SK-N-SH (cell line): ENCODE data around the gene ALDH7A1. TPM values are rescaled to one million over a fixed set of nuclear protein-coding genes. Genes with fewer than 3 reads are reported as not detected.
A peak's percentile ranks its signal among the peaks of the same experiment; 100 is the strongest.

Source experiments
- CTCF ChIA-PET: fragments of 300-600, 350-600 bp; formaldehyde crosslinking; extraction: SDS; loops from one replicate; lab custom pipeline; 2021; lab: Yijun Ruan, JAX
- POLR2A ChIA-PET: fragments of 350-600 bp; sonication (Branson Sonifier 250); formaldehyde crosslinking; extraction: SDS; loops from one replicate; lab custom pipeline; 2020; ENCODE audit warnings: antibody characterized with exemption, inconsistent platforms; lab: Yijun Ruan, JAX
- DNase-seq: peaks from one replicate; pipeline ENCODE4 v3.0.0; 2012
- H2AFZ ChIP-seq: fragments of 200-600 bp; sonication (generic); 2 replicates; pipeline ENCODE4 v1.8.1; 2016; ENCODE audit warnings: antibody characterized with exemption, mild to moderate bottlenecking, low read depth
- H3F3A ChIP-seq: fragments of 200-600 bp; sonication (generic); replicated peaks from 2 replicates; pipeline ENCODE3; 2016; ENCODE audit warnings: antibody characterized with exemption, mild to moderate bottlenecking; ENCODE audit not compliant: insufficient read depth
- H3K27ac ChIP-seq, 2 experiments: fragments of 200-500 bp in 1 of 2; fragments of 200-600 bp in 1 of 2; sonication (Bioruptor generic) in 1 of 2; sonication (generic), shearing (Covaris generic) in 1 of 2; 2 replicates each; pipeline versions ENCODE4 v1.5.1 to v1.6.1; 2014 to 2016; ENCODE audit warnings: low read depth in 2 of 2, inconsistent platforms in 1 of 2, low read length in 1 of 2, mild to moderate bottlenecking in 1 of 2, mixed read lengths in 1 of 2
- H3K27me3 ChIP-seq: fragments of 200-600 bp; sonication (generic), shearing (Covaris generic); 2 replicates; pipeline ENCODE4 v1.6.1; 2016; ENCODE audit warnings: mixed run types; ENCODE audit not compliant: insufficient read depth
- H3K36me3 ChIP-seq, 2 experiments: fragments of 200-500 bp in 1 of 2; fragments of 200-600 bp in 1 of 2; sonication (Bioruptor generic) in 1 of 2; sonication (generic) in 1 of 2; replicated peaks in 1 of 2; 2 replicates each; pipeline versions ENCODE3 to v1.5.1; 2014 to 2016; ENCODE audit warnings: low read length in 1 of 2, mild to moderate bottlenecking in 1 of 2; ENCODE audit not compliant: insufficient read depth in 2 of 2, control insufficient read depth in 1 of 2
- H3K4me1 ChIP-seq, 2 experiments: fragments of 200-500 bp in 1 of 2; fragments of 200-600 bp in 1 of 2; sonication (Bioruptor generic) in 1 of 2; sonication (generic), shearing (Covaris generic) in 1 of 2; 2 replicates each; pipeline versions ENCODE4 v1.5.1 to v1.6.1; 2014 to 2016; ENCODE audit warnings: low read depth in 1 of 2, low read length in 1 of 2, mixed run types in 1 of 2; ENCODE audit not compliant: insufficient read depth in 2 of 2, control insufficient read depth in 1 of 2
- H3K4me2 ChIP-seq: fragments of 200-600 bp; sonication (generic), shearing (Covaris generic); 2 replicates; pipeline ENCODE4 v1.6.1; 2017; ENCODE audit warnings: mixed run types
- H3K4me3 ChIP-seq, 2 experiments: fragments of 200-500 bp in 1 of 2; fragments of 200-600 bp in 1 of 2; sonication (Bioruptor generic) in 1 of 2; sonication (generic), shearing (Covaris generic) in 1 of 2; 2 replicates each; pipeline versions ENCODE4 v1.5.1 to v1.8.1; 2014 to 2016; ENCODE audit warnings: low read depth in 2 of 2, inconsistent platforms in 1 of 2, low read length in 1 of 2, mild to moderate bottlenecking in 1 of 2, mixed read lengths in 1 of 2, moderate library complexity in 1 of 2
- H3K79me2 ChIP-seq: fragments of 200-600 bp; sonication (generic); 2 replicates; pipeline ENCODE4 v1.8.1; 2017; ENCODE audit warnings: mild to moderate bottlenecking; ENCODE audit not compliant: insufficient read depth
- H3K9ac ChIP-seq: fragments of 200-600 bp; sonication (generic); 2 replicates; pipeline ENCODE4 v1.6.1; 2017; ENCODE audit warnings: mixed run types
- H3K9me2 ChIP-seq: fragments of 200-600 bp; sonication (generic); 2 replicates; pipeline ENCODE4 v1.6.1; 2017; ENCODE audit warnings: mixed run types
- H3K9me3 ChIP-seq: fragments of 200-600 bp; sonication (generic); 2 replicates; pipeline ENCODE4 v1.6.1; 2017; ENCODE audit warnings: mixed run types, mild to moderate bottlenecking, moderate library complexity
- H4K20me1 ChIP-seq: fragments of 200-600 bp; sonication (generic); 2 replicates; pipeline ENCODE4 v1.6.1; 2017; ENCODE audit warnings: mild to moderate bottlenecking, mixed run types; ENCODE audit not compliant: insufficient read depth
- CHD2 ChIP-seq: fragments of 150-350 bp; IDR thresholded peaks from 2 replicates; pipeline ENCODE4 v1.6.1; 2018; ENCODE audit warnings: low read length; ENCODE audit not compliant: partially characterized antibody
- EP300 ChIP-seq, 2 experiments: IDR thresholded peaks; 2 replicates each; pipeline versions ENCODE4 v1.4.0 to v1.6.1; 2012; ENCODE audit warnings: borderline replicate concordance in 1 of 2, low read depth in 1 of 2, low read length in 1 of 2
- GABPA ChIP-seq: IDR thresholded peaks from 2 replicates; pipeline ENCODE4 v1.4.0; 2012; ENCODE audit warnings: low read depth, mild to moderate bottlenecking
- POLR2AphosphoS5 ChIP-seq: IDR thresholded peaks from 2 replicates; pipeline ENCODE4 v1.6.1; 2012; ENCODE audit warnings: low read depth, low read length
- REST ChIP-seq: IDR thresholded peaks from 2 replicates; pipeline ENCODE4 v1.6.1; 2012; ENCODE audit warnings: mild to moderate bottlenecking, low read depth, low read length, moderate library complexity
- RFX5 ChIP-seq: IDR thresholded peaks from 2 replicates; pipeline ENCODE4 v1.6.1; 2012; ENCODE audit warnings: mild to moderate bottlenecking, improper control_type of control experiment, low read length
- SIN3A ChIP-seq: IDR thresholded peaks from 2 replicates; pipeline ENCODE4 v1.6.1; 2012; ENCODE audit warnings: low read depth, mild to moderate bottlenecking, low read length, moderate library complexity, borderline replicate concordance
- USF1 ChIP-seq: IDR thresholded peaks from 2 replicates; pipeline ENCODE4 v1.4.0; 2012; ENCODE audit warnings: low read depth, borderline replicate concordance
- WGBS: methylation state at CpG from one replicate; pipeline ENCODE4 v1.1.6; 2017; ENCODE audit warnings: low lambda C conversion rate; 5-methylcytosine and 5-hydroxymethylcytosine counted together
- polyA plus RNA-seq, 3 experiments: library from polyadenylated mRNA; depleted of rRNA; stranded (reverse); fragments of >200 nt; gene quantifications; 2 replicates each; pipeline ENCODE4 v1.2.3, GENCODE V29; 2012

ALDH7A1 gene
- polyA plus RNA-seq, 1 of the 3 experiments (the other 2 are of a cell fraction): 44.5 TPM

- TF ChIP-seq REST: no peak
- TF ChIP-seq USF1: no peak
- TF ChIP-seq POLR2AphosphoS5: no peak
- no peak for TF ChIP-seq EP300 (IDR thresholded peaks at IDR 0.05; ENCODE audit: borderline replicate concordance in 1 of 2, low read depth in 1 of 2, low read length in 1 of 2)
Measured at GRCh38 chr5:126509339-126509738, 85.7 kb downstream of the ALDH7A1 start (continued).

- TF ChIP-seq RFX5 (no peak), USF1 (no peak), SIN3A (no peak), GABPA (peak; percentile 29; the same call in 1 of the 2 replicates)
- ChIA-PET POLR2A (no interaction called here), CTCF (no interaction called here)
- no peaks in the 10 kb centered on the region for H3K79me2 ChIP-seq
- H2AFZ ChIP-seq: peak overlapping the region; percentile 64
- H3K4me2 ChIP-seq: no peak overlapping the region
- no peaks in the 10 kb centered on the region for H4K20me1 ChIP-seq
- H3K4me1 ChIP-seq: no peaks in the 10 kb centered on the region
- DNase-seq: no peak
- no peaks in the 10 kb centered on the region for H3K9me3 ChIP-seq
- no peak overlapping the region for H3K9ac ChIP-seq
- no peaks in the 10 kb centered on the region for H3K9me2 ChIP-seq
- no peak overlapping the region for H3K4me3 ChIP-seq
- no peaks in the 10 kb centered on the region for H3K36me3 ChIP-seq
- H3K27me3 ChIP-seq: no peaks in the 10 kb centered on the region
- no peaks in the 10 kb centered on the region for H3F3A ChIP-seq
- H3K27ac ChIP-seq: no peak overlapping the region
Measured at GRCh38 chr5:126508962-126509279, 86.1 kb downstream of the ALDH7A1 start.

DNA sequence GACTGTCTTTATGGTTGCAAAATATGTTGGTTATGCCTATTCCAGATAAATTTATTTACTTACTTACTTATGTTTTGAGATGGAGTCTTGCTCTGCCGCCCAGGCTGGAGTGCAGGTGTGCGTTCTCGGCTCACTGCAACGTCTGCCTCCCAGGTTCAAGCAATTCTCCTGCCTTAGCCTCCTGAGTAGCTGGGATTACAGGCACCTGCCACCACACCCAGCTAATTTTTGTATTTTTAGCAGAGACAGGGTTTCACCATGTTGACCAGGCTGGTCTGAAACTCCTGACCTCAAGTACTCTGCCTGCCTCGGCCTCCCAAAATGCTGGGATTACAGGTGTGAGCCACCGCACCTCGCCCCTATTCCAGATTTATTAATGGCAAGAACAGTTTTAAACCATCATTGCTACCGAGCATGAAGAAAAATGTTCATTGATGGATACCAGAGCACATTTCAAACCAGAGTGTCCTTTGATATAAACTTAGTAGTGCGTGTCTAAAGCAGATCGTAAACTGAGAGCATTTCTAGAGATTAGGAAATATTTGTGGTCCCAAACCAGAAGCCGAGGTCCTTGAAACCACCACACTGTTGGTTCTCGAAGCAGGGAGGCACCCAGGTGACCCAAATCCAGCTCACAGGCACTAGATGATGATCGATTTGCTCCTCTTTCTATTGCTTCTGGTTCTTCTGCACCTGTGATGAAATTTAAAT lies 86.6 kb downstream of the ALDH7A1 start:
- POLR2A ChIA-PET: no interaction called here

More for the DNA sequence above, 86.6 kb downstream of the ALDH7A1 start:
- no peak for TF ChIP-seq CHD2
- Histone ChIP-seq H3K4me2 (no peak overlapping the region), H3K4me1 (no peaks in the 10 kb centered on the region), H3K9ac (no peak overlapping the region), H3K9me2 (no peaks in the 10 kb centered on the region), H3K27ac (no peak overlapping the region), H3K79me2 (no peaks in the 10 kb centered on the region), H2AFZ (peak overlapping the region; percentile 64), H3K36me3 (no peaks in the 10 kb centered on the region), H3K4me3 (no peak overlapping the region), H4K20me1 (no peaks in the 10 kb centered on the region), H3F3A (no peaks in the 10 kb centered on the region), H3K27me3 (no peaks in the 10 kb centered on the region), H3K9me3 (no peaks in the 10 kb centered on the region)
- DNase-seq: no peak
- CTCF ChIA-PET: no interaction called here
- 84% methylated on average over 13 of the region's 13 CpGs for WGBS
